OCI-LY7 (cell line): ENCODE measurements around the gene RNASE1. TPM values are rescaled to one million over a fixed set of nuclear protein-coding genes. Genes with fewer than 3 reads are reported as not detected.

ENCODE experiments used
- BruUV-seq: library from RNA; stranded (reverse); fragments of 400-500 nt; replicated peaks from 2 replicates; lab custom pipeline; 2021; lab: Mats Ljungman, UMichigan
- CTCF ChIA-PET: fragments of 300-600 bp; sonication (Branson Sonifier 250); formaldehyde crosslinking; loops from one replicate; lab custom pipeline; 2022; ENCODE audit warnings: antibody characterized with exemption; ENCODE audit not compliant: unreplicated experiment; lab: Charles Lee
- POLR2A ChIA-PET: fragments of 300-600 bp; sonication (Branson Sonifier 250); formaldehyde crosslinking; loops from one replicate; lab custom pipeline; 2022; ENCODE audit warnings: antibody characterized with exemption; lab: Charles Lee
- DNase-seq: peaks from one replicate; pipeline ENCODE4 v3.0.0-alpha.2; 2015; ENCODE audit warnings: low spot score
- H2AFZ ChIP-seq: fragments of 200-600 bp; sonication (generic), shearing (Covaris generic); 2 replicates; pipeline ENCODE4 v1.6.1; 2014; ENCODE audit warnings: mild to moderate bottlenecking, antibody characterized with exemption, low read length, moderate library complexity
- H3K27ac ChIP-seq: fragments of 200-600 bp; sonication (generic); 2 replicates; pipeline ENCODE4 v1.5.1; 2014; ENCODE audit warnings: mixed run types, low read depth, mild to moderate bottlenecking, moderate library complexity, low read length, inconsistent platforms; ENCODE audit not compliant: poor library complexity, severe bottlenecking
- H3K36me3 ChIP-seq: fragments of 200-600 bp; sonication (generic); 2 replicates; pipeline ENCODE4 v1.6.1; 2014; ENCODE audit warnings: mild to moderate bottlenecking, antibody characterized with exemption, low read length, moderate library complexity, mixed read lengths; ENCODE audit not compliant: insufficient read depth
- H3K4me1 ChIP-seq: fragments of 200-600 bp; sonication (generic); 2 replicates; pipeline ENCODE4 v1.5.1; 2014; ENCODE audit warnings: mild to moderate bottlenecking, low read length; ENCODE audit not compliant: insufficient read depth, poor library complexity, severe bottlenecking
- H3K4me2 ChIP-seq: fragments of 200-600 bp; sonication (generic); 2 replicates; pipeline ENCODE4 v1.6.1; 2014; ENCODE audit warnings: mild to moderate bottlenecking, low read length
- H3K4me3 ChIP-seq: fragments of 200-600 bp; sonication (generic); 2 replicates; pipeline ENCODE4 v1.5.1; 2014; ENCODE audit warnings: mild to moderate bottlenecking, low read depth, low read length; ENCODE audit not compliant: poor library complexity, severe bottlenecking
- H3K79me2 ChIP-seq: fragments of 200-600 bp; sonication (generic); 2 replicates; pipeline ENCODE4 v1.6.1; 2016; ENCODE audit warnings: low read depth, mild to moderate bottlenecking, low read length, moderate library complexity, mixed read lengths; ENCODE audit not compliant: insufficient read depth
- H3K9me2 ChIP-seq: fragments of 200-600 bp; sonication (generic); 2 replicates; pipeline ENCODE4 v1.6.1; 2016; ENCODE audit warnings: mild to moderate bottlenecking, low read length, mixed read lengths; ENCODE audit not compliant: insufficient read depth
- H3K9me3 ChIP-seq: fragments of 200-600 bp; sonication (generic); 2 replicates; pipeline ENCODE4 v1.6.1; 2014; ENCODE audit warnings: mild to moderate bottlenecking, mixed run types, low read length, mixed read lengths
- H4K20me1 ChIP-seq: fragments of 200-600 bp; sonication (generic); 2 replicates; pipeline ENCODE4 v1.6.1; 2014; ENCODE audit warnings: mild to moderate bottlenecking, antibody characterized with exemption, low read length, moderate library complexity, mixed read lengths; ENCODE audit not compliant: insufficient read depth
- CTCF ChIP-seq: fragments of 200-600 bp; sonication (generic); conservative IDR thresholded peaks from 2 replicates; pipeline ENCODE4 v1.5.1; 2014; ENCODE audit warnings: mild to moderate bottlenecking, antibody characterized with exemption, low read length, moderate library complexity, mixed read lengths
- EZH2phosphoT487 ChIP-seq: fragments of 200-600 bp; sonication (generic); IDR thresholded peaks from 2 replicates; pipeline ENCODE4 v1.6.1; 2018; ENCODE audit warnings: low read depth, borderline replicate concordance, mild to moderate bottlenecking, mixed run types, antibody characterized with exemption, low read length, moderate library complexity, mixed read lengths
- intact Hi-C: fragments of 100-400 bp; cut with micrococcal nuclease; formaldehyde crosslinking; loops from one replicate; pipeline ENCODE4 v1.10.0; 2022; ENCODE audit not compliant: unreplicated experiment
- total RNA-seq, 2 experiments: library from RNA; depleted of rRNA in 1 of 2; stranded (reverse); fragments of >200 nt in 1 of 2; shearing (Covaris generic) in 1 of 2; gene quantifications; 2 replicates each; pipeline ENCODE4 v1.2.3, GENCODE V29; 2014 to 2022

Gene RNASE1
- total RNA-seq, 2 experiments from 2014 or later = not detected

GRCh38 chr14:20798318-20798717, 4.3 kb downstream of the RNASE1 start:
- no peaks in the 10 kb centered on the region for H3K36me3 ChIP-seq
- BruUV-seq = no TSS peak
- CTCF ChIA-PET = no interaction called here
- H3K4me3 ChIP-seq = no peak overlapping the region
- intact Hi-C loops = no loop called here
- no peaks in the 10 kb centered on the region for H3K9me2 ChIP-seq
- TF ChIP-seq EZH2phosphoT487 = no peak
- TF ChIP-seq CTCF = no peak
- H3K9me3 ChIP-seq = no peaks in the 10 kb centered on the region
- no peak overlapping the region for H3K4me2 ChIP-seq
- POLR2A ChIA-PET = no interaction called here
- no peak for DNase-seq
- no peak overlapping the region for H2AFZ ChIP-seq
- H3K27ac ChIP-seq = no peak overlapping the region
- no peaks in the 10 kb centered on the region for H3K79me2 ChIP-seq
- no peaks in the 10 kb centered on the region for H3K4me1 ChIP-seq
- no peaks in the 10 kb centered on the region for H4K20me1 ChIP-seq

- no TSS peak for BruUV-seq
- TF ChIP-seq EZH2phosphoT487 = no peak
- no peak for TF ChIP-seq CTCF
- POLR2A ChIA-PET = interaction anchor here (0.7 to 1.8 kb wide), 3 partner anchors 10 to 436 kb away, joined by 3 to 7 read pairs (median 5); no protein-coding TSS in a partner anchor
- no peaks in the 10 kb centered on the region for H3K36me3 ChIP-seq
- H3K9me3 ChIP-seq = no peaks in the 10 kb centered on the region
- no peaks in the 10 kb centered on the region for H3K79me2 ChIP-seq
- H3K4me2 ChIP-seq = no peak overlapping the region
- H3K4me3 ChIP-seq = no peak overlapping the region
- no peak for DNase-seq
- no peaks in the 10 kb centered on the region for H3K9me2 ChIP-seq
- H3K27ac ChIP-seq = no peak overlapping the region
- no peaks in the 10 kb centered on the region for H3K4me1 ChIP-seq
- no peaks in the 10 kb centered on the region for H4K20me1 ChIP-seq
- no peak overlapping the region for H2AFZ ChIP-seq
- CTCF ChIA-PET = no interaction called here
- intact Hi-C loops = no loop called here
Measured at GRCh38 chr14:20797164-20797563, 5.5 kb downstream of the RNASE1 start.

GRCh38 chr14:20794644-20795369, 7.8 kb downstream of the RNASE1 start:
- H3K9me2 ChIP-seq = no peaks in the 10 kb centered on the region
- ChIA-PET CTCF (no interaction called here), POLR2A (interaction anchor here (1.1 kb wide), 1 partner anchor 18 kb away, joined by 4 read pairs; no protein-coding TSS in a partner anchor)
- H2AFZ ChIP-seq = no peak overlapping the region
- H3K27ac ChIP-seq = no peak overlapping the region
- H3K36me3 ChIP-seq = no peaks in the 10 kb centered on the region
- no peak overlapping the region for H3K4me2 ChIP-seq
- no peaks in the 10 kb centered on the region for H3K9me3 ChIP-seq
- no peak overlapping the region for H3K4me3 ChIP-seq
- no peak for DNase-seq
- H3K79me2 ChIP-seq = no peaks in the 10 kb centered on the region
- H4K20me1 ChIP-seq = no peaks in the 10 kb centered on the region
- H3K4me1 ChIP-seq = no peaks in the 10 kb centered on the region
- BruUV-seq = no TSS peak
- TF ChIP-seq EZH2phosphoT487 (no peak), CTCF (no peak)
- intact Hi-C loops = no loop called here
